H1 (cell line): Measurements from ENCODE around the gene NEURL2. TPM values are rescaled to one million over a fixed set of nuclear protein-coding genes. Genes with fewer than 3 reads are reported as not detected.

Source experiments
- CTCF ChIA-PET: fragments of 300-600 bp; sonication (Branson Sonifier 250); formaldehyde crosslinking; loops from one replicate; lab custom pipeline; 2021; ENCODE audit not compliant: partially characterized antibody; lab: Charles Lee
- POLR2A ChIA-PET: fragments of 300-600 bp; sonication (Branson Sonifier 250); formaldehyde crosslinking; loops from one replicate; lab custom pipeline; 2021; ENCODE audit warnings: inconsistent platforms; ENCODE audit not compliant: partially characterized antibody; lab: Charles Lee
- DNase-seq, 2 experiments: peaks; one replicate each; pipeline versions ENCODE4 v3.0.0 to v3.0.0-alpha.2; 2010 to 2022; ENCODE audit warnings: low spot score in 2 of 2, low read depth in 1 of 2, mixed read lengths in 1 of 2
- FAIRE-seq: peaks from 2 replicates; lab custom pipeline; 2011; peaks lifted over from hg19 to GRCh38; lab: Jason Lieb, UNC
- H2AFZ ChIP-seq: 2 replicates; pipeline ENCODE4 v1.8.1; 2012; ENCODE audit warnings: low read length, inconsistent platforms
- H2AK5ac ChIP-seq: 2 replicates; pipeline ENCODE4 v1.6.1; 2013; ENCODE audit warnings: low read depth, low read length
- H2BK120ac ChIP-seq: replicated peaks from 2 replicates; pipeline ENCODE3; 2013; ENCODE audit warnings: low read depth, low read length, inconsistent platforms
- H2BK12ac ChIP-seq: 2 replicates; pipeline ENCODE4 v1.6.1; 2013; ENCODE audit warnings: low read depth, low read length
- H2BK15ac ChIP-seq: 2 replicates; pipeline ENCODE4 v1.6.1; 2013; ENCODE audit warnings: low read length
- H2BK20ac ChIP-seq: 2 replicates; pipeline ENCODE4 v1.6.1; 2013; ENCODE audit warnings: low read length
- H2BK5ac ChIP-seq: 2 replicates; pipeline ENCODE4 v1.6.1; 2013; ENCODE audit warnings: low read depth, low read length
- H3K14ac ChIP-seq: 2 replicates; pipeline ENCODE4 v1.6.1; 2013; ENCODE audit warnings: inconsistent platforms; ENCODE audit not compliant: insufficient read length
- H3K18ac ChIP-seq: 2 replicates; pipeline ENCODE4 v1.6.1; 2013; ENCODE audit warnings: low read length; ENCODE audit errors: extremely low read depth
- H3K23ac ChIP-seq: 2 replicates; pipeline ENCODE4 v1.6.1; 2013; ENCODE audit warnings: inconsistent platforms; ENCODE audit not compliant: insufficient read length
- H3K23me2 ChIP-seq: 2 replicates; pipeline ENCODE4 v1.6.1; 2013; ENCODE audit warnings: low read depth, low read length
- H3K27ac ChIP-seq: 2 replicates; pipeline ENCODE4 v1.6.1; 2011; ENCODE audit warnings: low read depth, low read length, inconsistent platforms
- H3K27me3 ChIP-seq, 4 experiments: replicated peaks in 1 of 4; 1 replicate in 1 of 4; 2 replicates in 3 of 4; pipeline versions ENCODE4 v1.6.1 to v1.8.1; 2011 to 2013; ENCODE audit warnings: low read length in 3 of 4, mild to moderate bottlenecking in 3 of 4, inconsistent platforms in 2 of 4, mixed read lengths in 2 of 4, moderate library complexity in 1 of 4; ENCODE audit not compliant: control insufficient read depth in 3 of 4, insufficient read depth in 3 of 4; ENCODE audit errors: extremely low read depth in 1 of 4
- H3K36me3 ChIP-seq, 4 experiments: 2 replicates each; pipeline versions ENCODE4 v1.6.1 to v1.8.1; 2011 to 2013; ENCODE audit warnings: mild to moderate bottlenecking in 4 of 4, low read length in 3 of 4, moderate library complexity in 2 of 4, control low read depth in 1 of 4, inconsistent platforms in 1 of 4; ENCODE audit not compliant: insufficient read depth in 4 of 4, control insufficient read depth in 2 of 4
- H3K4ac ChIP-seq: replicated peaks from 2 replicates; pipeline ENCODE3; 2013; ENCODE audit warnings: low read length, low read depth, mixed read lengths, inconsistent platforms; ENCODE audit not compliant: insufficient read length
- H3K4me1 ChIP-seq, 4 experiments: replicated peaks in 1 of 4; 1 replicate in 1 of 4; 2 replicates in 3 of 4; pipeline versions ENCODE4 v1.6.1 to v1.8.1; 2011 to 2013; ENCODE audit warnings: low read length in 3 of 4, inconsistent platforms in 2 of 4, mixed read lengths in 1 of 4; ENCODE audit not compliant: insufficient read depth in 4 of 4, control insufficient read depth in 3 of 4
- H3K4me2 ChIP-seq, 2 experiments: 2 replicates each; pipeline versions ENCODE4 v1.6.1 to v1.8.1; 2011 to 2013; ENCODE audit warnings: low read depth in 2 of 2, low read length in 2 of 2, control low read depth in 1 of 2, inconsistent platforms in 1 of 2, mild to moderate bottlenecking in 1 of 2; ENCODE audit not compliant: insufficient read depth in 1 of 2
- H3K4me3 ChIP-seq, 4 experiments: fragments of 200-600, 300-600 bp in 1 of 4; sonication (generic), shearing (Covaris generic), sonication (Bioruptor Twin) in 1 of 4; 2 replicates each; pipeline versions ENCODE4 v1.5.1 to v1.8.1; 2011 to 2016; ENCODE audit warnings: low read length in 4 of 4, low read depth in 3 of 4, control low read depth in 2 of 4, inconsistent platforms in 2 of 4, mild to moderate bottlenecking in 2 of 4, mixed read lengths in 1 of 4, moderate library complexity in 1 of 4; ENCODE audit not compliant: insufficient read depth in 2 of 4; ENCODE audit errors: extremely low read depth in 1 of 4
- H3K56ac ChIP-seq: replicated peaks from 2 replicates; pipeline ENCODE3; 2013; ENCODE audit warnings: low read depth, mild to moderate bottlenecking, mixed read lengths, low read length, inconsistent platforms; ENCODE audit not compliant: insufficient read length
- H3K79me1 ChIP-seq: 2 replicates; pipeline ENCODE4 v1.6.1; 2013; ENCODE audit warnings: low read depth, low read length, control low read depth
- H3K79me2 ChIP-seq, 2 experiments: 2 replicates each; pipeline versions ENCODE4 v1.6.1 to v1.8.1; 2012 to 2013; ENCODE audit warnings: low read length in 2 of 2, mild to moderate bottlenecking in 2 of 2, inconsistent platforms in 1 of 2; ENCODE audit not compliant: insufficient read depth in 2 of 2, control insufficient read depth in 1 of 2
- H3K9ac ChIP-seq, 4 experiments: replicated peaks in 1 of 4; 1 replicate in 1 of 4; 2 replicates in 3 of 4; pipeline versions ENCODE4 v1.6.1 to v1.8.1; 2011 to 2013; ENCODE audit warnings: low read depth in 3 of 4, low read length in 3 of 4, control low read depth in 2 of 4, mild to moderate bottlenecking in 2 of 4, moderate library complexity in 2 of 4, inconsistent platforms in 1 of 4; ENCODE audit errors: extremely low read depth in 1 of 4
- H3K9me3 ChIP-seq, 2 experiments: 2 replicates each; pipeline versions ENCODE4 v1.6.1 to v1.8.1; 2012 to 2013; ENCODE audit warnings: mild to moderate bottlenecking in 2 of 2, moderate library complexity in 2 of 2, control low read depth in 1 of 2, inconsistent platforms in 1 of 2, low read depth in 1 of 2, low read length in 1 of 2, mixed read lengths in 1 of 2; ENCODE audit not compliant: insufficient read depth in 2 of 2
- H4K20me1 ChIP-seq, 2 experiments: replicated peaks in 1 of 2; 2 replicates each; pipeline versions ENCODE3 to v1.8.1; 2011 to 2013; ENCODE audit warnings: inconsistent platforms in 2 of 2, low read length in 2 of 2, mild to moderate bottlenecking in 1 of 2; ENCODE audit not compliant: insufficient read depth in 2 of 2, control insufficient read depth in 1 of 2
- H4K5ac ChIP-seq: 2 replicates; pipeline ENCODE4 v1.6.1; 2013; ENCODE audit warnings: low read length, low read depth, mixed read lengths, inconsistent platforms; ENCODE audit not compliant: insufficient read length
- H4K8ac ChIP-seq: 2 replicates; pipeline ENCODE4 v1.8.0; 2013; ENCODE audit warnings: mild to moderate bottlenecking, moderate library complexity, low read length, inconsistent platforms; ENCODE audit not compliant: insufficient read depth; ENCODE audit errors: extremely low read depth
- H4K91ac ChIP-seq: replicated peaks from 2 replicates; pipeline ENCODE3; 2013; ENCODE audit warnings: low read length, mixed read lengths, inconsistent platforms; ENCODE audit not compliant: insufficient read length
- BCL11A ChIP-seq, 2 experiments: IDR thresholded peaks; one replicate each; pipeline ENCODE4 v1.6.1; 2011; ENCODE audit warnings: low read depth in 2 of 2, low read length in 2 of 2, mild to moderate bottlenecking in 2 of 2
- FOSL1 ChIP-seq: IDR thresholded peaks from 2 replicates; pipeline ENCODE4 v1.6.1; 2011; ENCODE audit warnings: mild to moderate bottlenecking, low read depth, low read length, moderate library complexity; ENCODE audit not compliant: insufficient read depth
- HDAC6 ChIP-seq: IDR thresholded peaks from one replicate; pipeline ENCODE4 v1.7.1; 2012; ENCODE audit warnings: low read depth, mild to moderate bottlenecking, inconsistent platforms, low read length, moderate library complexity
- KDM1A ChIP-seq: fragments of 200-600, 300-600 bp; sonication (generic); IDR thresholded peaks from 2 replicates; pipeline ENCODE4 v1.7.1; 2016; ENCODE audit warnings: mild to moderate bottlenecking, low read length, borderline replicate concordance
- KDM4A ChIP-seq: IDR thresholded peaks from one replicate; pipeline ENCODE4 v1.7.1; 2012; ENCODE audit warnings: low read depth, mild to moderate bottlenecking, moderate library complexity, low read length, inconsistent platforms; ENCODE audit not compliant: severe bottlenecking
- MAX ChIP-seq: IDR thresholded peaks from 2 replicates; pipeline ENCODE4 v1.6.1; 2012; ENCODE audit warnings: inconsistent platforms
- NANOG ChIP-seq: IDR thresholded peaks from 2 replicates; pipeline ENCODE4 v1.6.1; 2011; ENCODE audit warnings: low read length, low read depth, mild to moderate bottlenecking, inconsistent platforms; ENCODE audit not compliant: insufficient read depth, poor library complexity, severe bottlenecking
- POU5F1 ChIP-seq: IDR thresholded peaks from 2 replicates; pipeline ENCODE4 v1.6.1; 2011; ENCODE audit warnings: low read depth, mild to moderate bottlenecking, low read length, moderate library complexity
- RFX5 ChIP-seq: IDR thresholded peaks from 2 replicates; pipeline ENCODE4 v1.6.1; 2011; ENCODE audit warnings: low read depth, low read length, improper control_type of control experiment, borderline replicate concordance
- RXRA ChIP-seq: IDR thresholded peaks from 2 replicates; pipeline ENCODE4 v1.6.1; 2011; ENCODE audit warnings: low read depth, mild to moderate bottlenecking, low read length, moderate library complexity; ENCODE audit not compliant: insufficient read depth
- USF2 ChIP-seq: IDR thresholded peaks from 2 replicates; pipeline ENCODE4 v1.6.1; 2011; ENCODE audit warnings: low read length, improper control_type of control experiment
- YY1 ChIP-seq: IDR thresholded peaks from 2 replicates; pipeline ENCODE4 v1.6.1; 2011; ENCODE audit warnings: low read depth, mild to moderate bottlenecking, low read length
- ZNF274 ChIP-seq: IDR thresholded peaks from 2 replicates; pipeline ENCODE4 v1.7.0; 2012; ENCODE audit warnings: low read length, borderline replicate concordance; ENCODE audit errors: extremely low read depth
- whole genome bisulfite sequencing, 2 experiments: shearing (Covaris generic) in 1 of 2; methylation state at CpG; one replicate each; pipeline versions ENCODE4 v1.1.6 to v1.1.7; 2013 to 2015; ENCODE audit warnings: low lambda C conversion rate in 2 of 2, mixed read lengths in 2 of 2, inconsistent platforms in 1 of 2, low coverage in 1 of 2, missing lambda C conversion rate in 1 of 2; ENCODE audit not compliant: insufficient replicate concordance in 2 of 2, insufficient coverage in 1 of 2, insufficient read length in 1 of 2; ENCODE audit errors: extremely low coverage in 1 of 2, missing lambda C conversion rate in 1 of 2; 5-methylcytosine and 5-hydroxymethylcytosine counted together
- polyA plus RNA-seq, 7 experiments: library from polyadenylated mRNA; depleted of rRNA in 3 of 7; stranded (reverse) in 5 of 7; unstranded in 2 of 7; fragments of >200 nt in 5 of 7; fragments of 200-250 nt in 2 of 7; gene quantifications; 1 replicate in 5 of 7; 2 replicates in 1 of 7; 4 replicates in 1 of 7; pipeline versions ENCODE4 v1.2.1 to v1.2.3, GENCODE V29; 2011 to 2013; ENCODE audit warnings: missing spikeins in 2 of 7, mixed read lengths in 2 of 7
- total RNA-seq: library from RNA; stranded (reverse); fragmentation: NEBNext Ultra II Directional; extraction: Animal tissue kit (Norgen Biotek cat#: 25700); gene quantifications from 2 replicates; pipeline ENCODE4 v1.2.1, GENCODE V29; 2021

NEURL2 gene
- total and polyA plus RNA-seq, 2 of the 8 experiments (the other 6 are each of a cell fraction or from before 2014, with no cell fraction given) = 6.9 TPM

GRCh38 chr20:45883100-45883469, 7.9 kb downstream of the NEURL2 start:
- no peak overlapping the region for H2AFZ ChIP-seq
- H2BK5ac ChIP-seq = no peak overlapping the region
- ChIA-PET CTCF (interaction anchor here (1.0 to 2.4 kb wide), 5 partner anchors 7 to 112 kb away, joined by 3 to 14 read pairs (median 7); partner anchors contain the start of genes CTSA and NEURL2), POLR2A (interaction anchor here (0.5 to 5.7 kb wide), 18 partner anchors 8 to 752 kb away, joined by 3 to 55 read pairs (median 4); partner anchors contain the start of genes ACOT8, CTSA, NEURL2 and PCIF1)
- no peak overlapping the region for H3K23ac ChIP-seq
- peaks cover 10 to 18% (median 17%) of the 10 kb centered on the region in 4 experiments for H3K36me3 ChIP-seq
- no peak overlapping the region for H3K9ac ChIP-seq
- no peak overlapping the region for H2BK120ac ChIP-seq
- no peak overlapping the region for H4K8ac ChIP-seq
- no peak overlapping the region for H2BK15ac ChIP-seq
- H3K18ac ChIP-seq = no peak overlapping the region
- H4K5ac ChIP-seq = no peak overlapping the region
- H3K79me1 ChIP-seq = no peaks in the 10 kb centered on the region
- no peak overlapping the region for H3K56ac ChIP-seq
- no peak overlapping the region for H3K14ac ChIP-seq
- H3K4me2 ChIP-seq = no peak overlapping the region
- H3K4ac ChIP-seq = no peak overlapping the region
- no peak overlapping the region for H4K91ac ChIP-seq
- 97% methylated on average over 9 of the region's 9 CpGs; no CpG with 5 or more reads in 1 of the 2 experiments for WGBS, 2 experiments
- H3K27ac ChIP-seq = no peak overlapping the region
- H3K4me1 ChIP-seq = no peaks in the 10 kb centered on the region
- peaks cover 0 to 16% of the 10 kb centered on the region in 2 experiments; a peak in 1 of 4 replicates for H3K79me2 ChIP-seq
- H3K27me3 ChIP-seq = no peaks in the 10 kb centered on the region
- peaks cover 0 to 7% of the 10 kb centered on the region in 2 experiments for H4K20me1 ChIP-seq
- DNase-seq (no peak), FAIRE-seq (no peak)
- H2BK12ac ChIP-seq = no peak overlapping the region
- no peak overlapping the region for H2AK5ac ChIP-seq
- no peaks in the 10 kb centered on the region for H3K9me3 ChIP-seq
- no peak overlapping the region for H2BK20ac ChIP-seq
- peaks cover 5% of the 10 kb centered on the region for H3K23me2 ChIP-seq
- H3K4me3 ChIP-seq = no peak overlapping the region
- TF ChIP-seq BCL11A (IDR thresholded peaks at IDR 0.05; ENCODE audit: low read depth in 2 of 2, low read length in 2 of 2) (no peak), MAX (no peak), RXRA (no peak), YY1 (no peak), RFX5 (no peak), FOSL1 (no peak), KDM4A (no peak), ZNF274 (no peak), KDM1A (no peak), POU5F1 (no peak), HDAC6 (no peak), USF2 (no peak), NANOG (no peak)
